ENCODE results near the gene CRABP1. TPM values are rescaled to one million over a fixed set of nuclear protein-coding genes. Genes with fewer than 3 reads are reported as not detected.

CRABP1 gene
- total RNA-seq, 4 donors from 2014 or later, result not detected

DNA sequence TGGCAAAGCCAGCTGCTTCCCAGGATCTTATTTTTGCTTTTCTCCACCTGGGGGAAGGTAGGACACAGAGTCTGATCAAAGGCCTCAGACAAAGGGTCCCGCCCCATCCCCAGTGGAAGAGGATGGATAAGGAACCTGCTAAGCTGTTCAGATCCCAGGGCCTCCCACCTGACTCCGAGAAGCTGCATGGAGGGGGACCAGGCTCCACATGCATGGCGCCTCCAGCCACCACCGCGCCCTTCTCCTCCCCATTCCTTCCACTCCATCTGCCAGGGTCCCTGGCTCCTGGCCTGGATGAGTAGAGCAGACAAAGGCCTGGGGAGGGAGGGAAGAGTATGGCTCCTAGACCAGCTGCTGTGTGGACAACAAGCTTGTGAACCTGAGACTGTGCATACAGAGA is 20.0 kb upstream of the CRABP1 start:
- TF ChIP-seq, protein P1, sequence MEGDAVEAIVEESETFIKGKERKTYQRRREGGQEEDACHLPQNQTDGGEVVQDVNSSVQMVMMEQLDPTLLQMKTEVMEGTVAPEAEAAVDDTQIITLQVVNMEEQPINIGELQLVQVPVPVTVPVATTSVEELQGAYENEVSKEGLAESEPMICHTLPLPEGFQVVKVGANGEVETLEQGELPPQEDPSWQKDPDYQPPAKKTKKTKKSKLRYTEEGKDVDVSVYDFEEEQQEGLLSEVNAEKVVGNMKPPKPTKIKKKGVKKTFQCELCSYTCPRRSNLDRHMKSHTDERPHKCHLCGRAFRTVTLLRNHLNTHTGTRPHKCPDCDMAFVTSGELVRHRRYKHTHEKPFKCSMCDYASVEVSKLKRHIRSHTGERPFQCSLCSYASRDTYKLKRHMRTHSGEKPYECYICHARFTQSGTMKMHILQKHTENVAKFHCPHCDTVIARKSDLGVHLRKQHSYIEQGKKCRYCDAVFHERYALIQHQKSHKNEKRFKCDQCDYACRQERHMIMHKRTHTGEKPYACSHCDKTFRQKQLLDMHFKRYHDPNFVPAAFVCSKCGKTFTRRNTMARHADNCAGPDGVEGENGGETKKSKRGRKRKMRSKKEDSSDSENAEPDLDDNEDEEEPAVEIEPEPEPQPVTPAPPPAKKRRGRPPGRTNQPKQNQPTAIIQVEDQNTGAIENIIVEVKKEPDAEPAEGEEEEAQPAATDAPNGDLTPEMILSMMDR (IDR thresholded peaks at IDR 0.05 in 4 of 5, conservative IDR thresholded peaks at IDR 0.05 in 1 of 5), result no peak
- no peak for TF ChIP-seq POLR2A (IDR thresholded peaks at IDR 0.05)
- no peak overlapping the region for H3K27ac ChIP-seq
- intact Hi-C loops (cut with DNase I; ENCODE audit: low total_unique reads) (no loop called here), in situ Hi-C loops (cut with MboI; ENCODE audit: low sequenced_read_pairs in 4 of 4) (no loop called here)
- H3K36me3 ChIP-seq, result no peaks in the 10 kb centered on the region
- DNase-seq (no peak), ATAC-seq (no peak)
- H3K4me3 ChIP-seq, result no peak overlapping the region
- H3K9me3 ChIP-seq, result no peaks in the 10 kb centered on the region
- no peaks in the 10 kb centered on the region for H3K4me1 ChIP-seq
- H3K27me3 ChIP-seq, result no peaks in the 10 kb centered on the region

DNA sequence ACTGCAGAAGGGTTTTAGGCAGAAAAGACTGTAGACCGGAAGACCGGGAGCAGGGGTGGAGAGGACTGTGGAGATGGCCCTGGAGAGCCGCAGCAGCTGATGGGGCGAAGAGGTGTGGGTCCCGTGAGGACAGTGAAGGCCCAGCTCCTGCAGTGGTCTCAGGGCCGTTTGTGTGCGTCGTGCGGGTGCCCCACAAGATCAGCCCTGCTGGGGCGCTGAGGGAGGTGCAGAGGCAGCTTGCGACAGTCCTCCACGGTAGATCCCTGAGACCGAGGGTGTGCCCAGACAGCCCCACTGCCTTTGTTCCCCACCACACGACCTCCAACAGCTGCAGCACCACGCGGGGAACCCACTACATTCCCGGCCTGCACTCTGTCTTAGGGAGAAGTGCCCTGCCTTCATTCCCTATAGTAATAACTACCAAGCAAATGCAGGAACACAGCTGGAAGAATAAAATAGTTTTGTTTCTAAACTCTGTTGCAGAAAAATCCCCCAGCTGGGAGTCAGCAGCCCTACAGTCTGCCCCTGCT is 19.0 kb upstream of the CRABP1 start:
- intact Hi-C loops (cut with DNase I; ENCODE audit: low total_unique reads), result no loop called here
- no peaks in the 10 kb centered on the region for H3K4me1 ChIP-seq
- TF ChIP-seq, protein P1 (IDR thresholded peaks at IDR 0.05 in 4 of 5, conservative IDR thresholded peaks at IDR 0.05 in 1 of 5), result no peak
- TF ChIP-seq POLR2A (IDR thresholded peaks at IDR 0.05), result no peak

DNA sequence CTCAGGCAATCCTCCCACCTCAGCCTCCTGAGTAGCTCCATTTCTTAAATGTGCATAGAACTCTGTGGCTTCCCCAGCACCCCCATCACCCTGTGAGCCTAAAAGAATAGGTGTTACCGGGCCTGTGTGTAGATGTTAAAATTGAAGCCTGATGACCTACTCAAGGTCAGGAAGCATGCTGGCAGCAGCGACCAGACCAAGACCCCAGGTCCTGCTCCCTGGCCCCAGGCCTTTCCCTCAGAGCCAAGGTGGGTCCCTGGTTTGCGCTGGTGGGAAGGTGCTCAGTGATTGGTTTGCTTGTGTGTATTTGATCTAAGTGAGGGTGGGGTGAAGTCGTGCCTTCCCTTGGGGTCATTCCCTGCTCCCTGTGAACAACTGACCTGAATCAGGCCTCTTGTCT is 18.4 kb upstream of the CRABP1 start:
- in situ Hi-C loops (cut with MboI; ENCODE audit: low sequenced_read_pairs in 4 of 4), result no loop called here
- no peak for DNase-seq
- H3K27ac ChIP-seq, result no peak overlapping the region

More for the DNA sequence above, 19.0 kb upstream of the CRABP1 start:
- ATAC-seq, result no peak
- Histone ChIP-seq H3K4me3 (no peak overlapping the region), H3K9me3 (no peaks in the 10 kb centered on the region), H3K27ac (no peak overlapping the region), H3K27me3 (no peaks in the 10 kb centered on the region), H3K36me3 (no peaks in the 10 kb centered on the region)
- in situ Hi-C loops (cut with MboI; ENCODE audit: low sequenced_read_pairs in 4 of 4), result no loop called here
- DNase-seq, result no peak

DNA sequence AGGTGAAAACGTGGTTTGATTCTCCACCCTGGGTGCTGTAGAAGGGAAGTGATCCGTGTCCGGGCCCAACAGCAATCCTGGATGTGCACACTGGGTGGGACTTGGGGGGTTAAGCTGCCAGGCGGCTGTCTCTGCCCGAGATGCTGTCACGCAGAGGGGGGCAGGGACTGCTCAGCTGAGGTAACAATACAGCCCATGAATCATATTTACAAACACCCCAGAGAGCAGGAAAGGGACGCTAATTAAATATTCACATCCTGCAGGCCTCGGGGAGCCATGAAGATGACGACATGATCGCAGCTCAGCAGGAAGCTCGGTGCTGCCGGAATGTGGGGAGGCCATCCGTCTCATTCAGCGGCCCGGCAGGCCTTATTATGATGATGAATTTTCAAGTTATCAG is 17.9 kb upstream of the CRABP1 start:
- DNase-seq, result no peak
- in situ Hi-C loops (cut with MboI; ENCODE audit: low sequenced_read_pairs in 4 of 4) (no loop called here), intact Hi-C loops (cut with DNase I; ENCODE audit: low total_unique reads) (no loop called here)
- no peaks in the 10 kb centered on the region for H3K27me3 ChIP-seq
- H3K36me3 ChIP-seq, result no peaks in the 10 kb centered on the region
- H3K9me3 ChIP-seq, result no peaks in the 10 kb centered on the region
- TF ChIP-seq, protein P1 (IDR thresholded peaks at IDR 0.05 in 4 of 5, conservative IDR thresholded peaks at IDR 0.05 in 1 of 5), result no peak
- no peak for TF ChIP-seq POLR2A (IDR thresholded peaks at IDR 0.05)
- no peak overlapping the region for H3K4me3 ChIP-seq
- ATAC-seq, result no peak
- no peaks in the 10 kb centered on the region for H3K4me1 ChIP-seq
- H3K27ac ChIP-seq, result no peak overlapping the region

More for the DNA sequence above, 18.4 kb upstream of the CRABP1 start:
- no peaks in the 10 kb centered on the region for H3K4me1 ChIP-seq
- H3K9me3 ChIP-seq, result no peaks in the 10 kb centered on the region
- TF ChIP-seq POLR2A (IDR thresholded peaks at IDR 0.05), result no peak
- TF ChIP-seq, protein P1 (IDR thresholded peaks at IDR 0.05 in 4 of 5, conservative IDR thresholded peaks at IDR 0.05 in 1 of 5), result no peak
- ATAC-seq, result no peak
- no peaks in the 10 kb centered on the region for H3K36me3 ChIP-seq
- H3K27me3 ChIP-seq, result no peaks in the 10 kb centered on the region
- intact Hi-C loops (cut with DNase I; ENCODE audit: low total_unique reads), result no loop called here
- H3K4me3 ChIP-seq, result no peak overlapping the region

All from gastrocnemius medialis (tissue), 4 donors.